RWPE2 (cell line): Measurements from ENCODE around the gene AOPEP.

Experiments used
- ATAC-seq: fragments of 200-7000 bp; cut with Tn5 transposase; 3 replicates; pipeline ENCODE4 v1.9.1; 2021; ENCODE audit warnings: low read depth
- DNase-seq: peaks from one replicate; pipeline ENCODE4 v3.0.0-alpha.2; 2020; ENCODE audit warnings: low spot score
- H3K27ac ChIP-seq: fragments of 450-650 bp; 2 replicates; pipeline ENCODE4 v1.5.1; 2017; ENCODE audit warnings: mild to moderate bottlenecking; ENCODE audit not compliant: poor library complexity, severe bottlenecking
- H3K27me3 ChIP-seq: fragments of 250-450 bp; sonication (Bioruptor Pico); 2 replicates; pipeline ENCODE4 v1.5.1; 2021; ENCODE audit warnings: mild to moderate bottlenecking, moderate library complexity; ENCODE audit not compliant: insufficient read depth, poor library complexity, severe bottlenecking
- H3K36me3 ChIP-seq: fragments of 250-450 bp; sonication (Bioruptor Pico); 2 replicates; pipeline ENCODE4 v1.5.1; 2020; ENCODE audit warnings: low read depth, mild to moderate bottlenecking, moderate library complexity
- H3K4me1 ChIP-seq: fragments of 250-450 bp; sonication (Bioruptor Pico); 2 replicates; pipeline ENCODE4 v1.5.1; 2021; ENCODE audit warnings: mild to moderate bottlenecking, moderate library complexity; ENCODE audit not compliant: insufficient read depth, poor library complexity, severe bottlenecking
- H3K4me3 ChIP-seq: fragments of 250-450 bp; sonication (Bioruptor Pico); 2 replicates; pipeline ENCODE4 v1.5.1; 2021; ENCODE audit warnings: mild to moderate bottlenecking, moderate library complexity; ENCODE audit not compliant: severe bottlenecking
- H3K9me3 ChIP-seq: fragments of 250-450 bp; sonication (Bioruptor Pico); 2 replicates; pipeline ENCODE4 v1.5.1; 2021; ENCODE audit warnings: mild to moderate bottlenecking, moderate library complexity; ENCODE audit not compliant: severe bottlenecking
- TF ChIP-seq, protein P1 (sequence below): fragments of 450-650 bp; IDR thresholded peaks from one replicate; pipeline ENCODE4 v1.5.1; 2017; ENCODE audit warnings: mild to moderate bottlenecking, moderate library complexity; ENCODE audit not compliant: poor library complexity, severe bottlenecking

The AOPEP gene

DNA sequence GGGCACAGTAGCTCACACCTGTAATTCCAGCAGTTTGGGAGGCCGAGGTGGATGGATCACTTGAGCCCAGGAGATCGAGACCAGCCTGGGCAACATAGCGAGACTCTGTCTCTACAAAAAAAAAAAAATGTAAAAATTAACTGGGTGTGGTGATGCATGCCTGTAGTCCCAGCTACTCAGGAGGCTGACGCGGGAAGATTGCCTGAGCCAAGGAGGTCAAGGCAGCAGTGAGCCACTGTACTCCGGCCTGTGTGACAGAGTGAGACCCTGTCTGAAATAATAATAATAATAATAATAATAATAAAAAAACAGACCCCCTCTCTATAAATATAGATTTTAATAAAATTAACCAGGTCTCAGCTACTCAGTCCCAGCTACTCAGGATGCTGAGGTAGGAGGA is 179.7 kb downstream of the AOPEP start:
- Histone ChIP-seq H3K27me3 (no peaks in the 10 kb centered on the region), H3K9me3 (no peaks in the 10 kb centered on the region), H3K27ac (no peak overlapping the region), H3K36me3 (no peaks in the 10 kb centered on the region), H3K4me1 (peaks cover 15% of the 10 kb centered on the region), H3K4me3 (no peak overlapping the region)
- DNase-seq (no peak), ATAC-seq (no peak)
- TF ChIP-seq, protein P1, sequence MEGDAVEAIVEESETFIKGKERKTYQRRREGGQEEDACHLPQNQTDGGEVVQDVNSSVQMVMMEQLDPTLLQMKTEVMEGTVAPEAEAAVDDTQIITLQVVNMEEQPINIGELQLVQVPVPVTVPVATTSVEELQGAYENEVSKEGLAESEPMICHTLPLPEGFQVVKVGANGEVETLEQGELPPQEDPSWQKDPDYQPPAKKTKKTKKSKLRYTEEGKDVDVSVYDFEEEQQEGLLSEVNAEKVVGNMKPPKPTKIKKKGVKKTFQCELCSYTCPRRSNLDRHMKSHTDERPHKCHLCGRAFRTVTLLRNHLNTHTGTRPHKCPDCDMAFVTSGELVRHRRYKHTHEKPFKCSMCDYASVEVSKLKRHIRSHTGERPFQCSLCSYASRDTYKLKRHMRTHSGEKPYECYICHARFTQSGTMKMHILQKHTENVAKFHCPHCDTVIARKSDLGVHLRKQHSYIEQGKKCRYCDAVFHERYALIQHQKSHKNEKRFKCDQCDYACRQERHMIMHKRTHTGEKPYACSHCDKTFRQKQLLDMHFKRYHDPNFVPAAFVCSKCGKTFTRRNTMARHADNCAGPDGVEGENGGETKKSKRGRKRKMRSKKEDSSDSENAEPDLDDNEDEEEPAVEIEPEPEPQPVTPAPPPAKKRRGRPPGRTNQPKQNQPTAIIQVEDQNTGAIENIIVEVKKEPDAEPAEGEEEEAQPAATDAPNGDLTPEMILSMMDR = no peak

DNA sequence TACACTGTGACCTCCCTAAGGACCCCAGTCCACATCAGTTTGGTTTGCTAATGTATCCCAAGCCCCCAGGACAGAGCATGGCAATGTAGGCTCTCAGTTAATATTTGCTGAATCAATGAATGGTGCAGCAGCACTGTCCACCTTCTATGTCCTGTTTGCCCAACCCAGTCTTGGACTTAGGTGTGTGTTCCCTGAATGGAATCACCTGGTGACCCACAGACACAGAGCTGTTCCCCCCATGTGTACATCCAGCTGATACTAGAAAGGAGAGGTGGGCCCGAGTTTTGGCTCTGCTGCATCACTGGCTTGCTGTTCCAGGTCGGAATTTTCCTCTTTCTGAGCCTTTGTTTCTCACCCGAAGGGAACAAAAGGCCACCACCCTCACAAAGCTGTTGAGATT is 180.2 kb downstream of the AOPEP start:
- peaks cover 10% of the 10 kb centered on the region for H3K4me1 ChIP-seq
- TF ChIP-seq, protein P1 = no peak

DNA sequence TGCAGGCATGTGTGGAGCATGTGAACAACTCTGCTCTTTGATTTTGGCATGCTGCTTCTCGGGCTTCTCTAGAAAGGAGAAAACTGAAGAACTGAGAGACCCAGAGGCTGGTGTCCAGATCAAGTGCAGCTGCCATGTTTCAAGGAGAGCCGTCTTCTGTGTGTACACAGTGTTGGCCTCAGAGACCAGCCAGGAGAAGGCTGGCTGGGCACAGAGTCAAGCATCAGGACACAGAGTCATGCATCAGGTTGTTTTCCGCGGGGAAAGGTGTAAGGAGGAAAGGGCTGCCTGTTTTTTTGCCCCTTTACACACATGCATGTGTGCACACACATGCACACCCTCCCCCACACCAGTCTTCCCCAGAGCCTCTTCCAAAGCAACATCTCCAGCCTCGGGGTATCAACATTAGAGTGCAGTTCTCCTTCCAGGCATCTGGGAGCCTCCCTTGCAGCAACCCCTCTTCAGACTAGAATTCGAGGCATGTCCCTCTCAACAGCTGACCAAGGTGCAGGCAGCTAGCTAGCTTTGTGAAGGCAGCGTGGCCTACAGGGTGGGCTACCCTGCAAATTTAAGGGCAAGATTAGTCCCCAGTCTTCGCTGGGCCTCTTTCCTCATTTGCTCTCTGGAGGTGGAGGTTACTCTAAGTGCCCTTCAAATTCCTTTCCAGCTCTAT is 180.9 kb downstream of the AOPEP start:
- H3K4me3 ChIP-seq = no peak overlapping the region
- H3K4me1 ChIP-seq = peaks cover 5% of the 10 kb centered on the region
- no peak overlapping the region for H3K27ac ChIP-seq
- no peaks in the 10 kb centered on the region for H3K36me3 ChIP-seq
- TF ChIP-seq, protein P1 = no peak
- no peak for DNase-seq
- ATAC-seq = no peak
- H3K9me3 ChIP-seq = no peaks in the 10 kb centered on the region
- H3K27me3 ChIP-seq = no peaks in the 10 kb centered on the region

More for the DNA sequence above, 180.2 kb downstream of the AOPEP start:
- ATAC-seq (no peak), DNase-seq (no peak)
- no peak overlapping the region for H3K27ac ChIP-seq
- no peaks in the 10 kb centered on the region for H3K27me3 ChIP-seq
- H3K9me3 ChIP-seq = no peaks in the 10 kb centered on the region
- H3K4me3 ChIP-seq = no peak overlapping the region
- no peaks in the 10 kb centered on the region for H3K36me3 ChIP-seq

DNA sequence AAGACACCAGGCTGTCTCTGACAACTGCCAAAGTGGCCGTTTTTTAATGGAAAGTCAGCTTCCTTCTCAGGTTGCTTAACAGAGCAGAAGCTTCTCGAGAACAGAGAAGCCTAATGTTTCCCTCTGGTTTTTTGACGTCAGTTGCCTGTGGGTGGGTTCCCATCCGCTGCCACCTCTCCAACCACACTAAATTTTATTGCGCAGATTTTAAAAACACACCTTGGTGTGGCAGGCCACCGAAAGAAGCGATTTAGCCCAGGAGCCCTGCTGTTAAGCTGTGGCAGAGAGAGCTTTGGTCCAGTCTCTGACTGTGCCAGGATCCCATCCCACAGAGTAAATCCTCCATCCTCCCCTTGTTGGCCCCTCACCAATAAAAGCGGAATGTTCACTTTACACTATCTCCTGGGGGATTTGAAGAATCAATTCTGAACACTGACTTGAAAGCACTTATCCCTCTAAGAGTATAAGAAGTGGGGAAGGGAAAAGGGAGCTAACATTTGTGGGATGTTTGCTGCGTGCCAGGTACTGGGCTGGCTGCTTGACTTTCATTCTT is 181.6 kb downstream of the AOPEP start:
- H3K9me3 ChIP-seq = no peaks in the 10 kb centered on the region
- TF ChIP-seq, protein P1 = no peak
- peaks cover 8% of the 10 kb centered on the region for H3K4me1 ChIP-seq
- ATAC-seq = no peak
- no peak overlapping the region for H3K4me3 ChIP-seq
- H3K27ac ChIP-seq = no peak overlapping the region
- DNase-seq = no peak
- no peaks in the 10 kb centered on the region for H3K27me3 ChIP-seq
- no peaks in the 10 kb centered on the region for H3K36me3 ChIP-seq
